HG03520 (cell line): ENCODE measurements around the gene DMPK.
A peak's percentile ranks its signal among the peaks of the same experiment; 100 is the strongest.

ENCODE experiments used
- ATAC-seq: cut with Tn5 transposase; IDR thresholded peaks from one replicate; pipeline ENCODE4 v1.9.1; 2021; ENCODE audit warnings: mild to moderate bottlenecking, moderate library complexity; ENCODE audit not compliant: unreplicated experiment

DMPK gene

GRCh38 chr19:45782162-45782691, at the start of gene DMPK:
TSS of gene DMPK (minus strand) at chr19:45782490. CDS start at chr19:45782352, 138 bp downstream.
- ATAC-seq: no peak

- ATAC-seq: no peak
Measured at GRCh38 chr19:45828945-45829344, 46.7 kb upstream of the DMPK start.

- ATAC-seq: no peak
Measured at GRCh38 chr19:45828523-45828922, 46.2 kb upstream of the DMPK start.

- ATAC-seq: no peak
Measured at GRCh38 chr19:45827459-45828093, 45.3 kb upstream of the DMPK start.

GRCh38 chr19:45826934-45827333, 44.6 kb upstream of the DMPK start:
- ATAC-seq: no peak

- no peak for ATAC-seq
Measured at GRCh38 chr19:45825917-45826893, 43.9 kb upstream of the DMPK start.

- no peak for ATAC-seq
Measured at GRCh38 chr19:45825263-45825605, 42.9 kb upstream of the DMPK start.

- no peak for ATAC-seq
Measured at GRCh38 chr19:45824531-45825262, 42.4 kb upstream of the DMPK start.

- ATAC-seq: no peak
Measured at GRCh38 chr19:45824041-45824471, 41.8 kb upstream of the DMPK start.

- no peak for ATAC-seq
Measured at GRCh38 chr19:45823182-45823581, 40.9 kb upstream of the DMPK start.

GRCh38 chr19:45822716-45823115, 40.4 kb upstream of the DMPK start:
- ATAC-seq: no peak

GRCh38 chr19:45821570-45821969, 39.3 kb upstream of the DMPK start:
- ATAC-seq: no peak

- no peak for ATAC-seq
Measured at GRCh38 chr19:45821103-45821521, 38.8 kb upstream of the DMPK start.

GRCh38 chr19:45820413-45821102, 38.3 kb upstream of the DMPK start:
- ATAC-seq: no peak

GRCh38 chr19:45819769-45820168, 37.5 kb upstream of the DMPK start:
- ATAC-seq: no peak

- no peak for ATAC-seq
Measured at GRCh38 chr19:45817725-45818301, 35.5 kb upstream of the DMPK start.

GRCh38 chr19:45817010-45817724, 34.9 kb upstream of the DMPK start:
- peak; percentile 71 for ATAC-seq

GRCh38 chr19:45816236-45817009, 34.1 kb upstream of the DMPK start:
- no peak for ATAC-seq
